GM21423 (cell line): ENCODE results near the gene FYCO1.
"Not testable (repeated sequence)": the region's sequence is repeated elsewhere in the genome, so short reads cannot be mapped to it uniquely, and the experiment has no call there.

ENCODE experiments used
- ATAC-seq: cut with Tn5 transposase; IDR thresholded peaks from one replicate; pipeline ENCODE4 v1.9.1; 2021; ENCODE audit warnings: mild to moderate bottlenecking, moderate library complexity; ENCODE audit not compliant: unreplicated experiment

Gene FYCO1

DNA sequence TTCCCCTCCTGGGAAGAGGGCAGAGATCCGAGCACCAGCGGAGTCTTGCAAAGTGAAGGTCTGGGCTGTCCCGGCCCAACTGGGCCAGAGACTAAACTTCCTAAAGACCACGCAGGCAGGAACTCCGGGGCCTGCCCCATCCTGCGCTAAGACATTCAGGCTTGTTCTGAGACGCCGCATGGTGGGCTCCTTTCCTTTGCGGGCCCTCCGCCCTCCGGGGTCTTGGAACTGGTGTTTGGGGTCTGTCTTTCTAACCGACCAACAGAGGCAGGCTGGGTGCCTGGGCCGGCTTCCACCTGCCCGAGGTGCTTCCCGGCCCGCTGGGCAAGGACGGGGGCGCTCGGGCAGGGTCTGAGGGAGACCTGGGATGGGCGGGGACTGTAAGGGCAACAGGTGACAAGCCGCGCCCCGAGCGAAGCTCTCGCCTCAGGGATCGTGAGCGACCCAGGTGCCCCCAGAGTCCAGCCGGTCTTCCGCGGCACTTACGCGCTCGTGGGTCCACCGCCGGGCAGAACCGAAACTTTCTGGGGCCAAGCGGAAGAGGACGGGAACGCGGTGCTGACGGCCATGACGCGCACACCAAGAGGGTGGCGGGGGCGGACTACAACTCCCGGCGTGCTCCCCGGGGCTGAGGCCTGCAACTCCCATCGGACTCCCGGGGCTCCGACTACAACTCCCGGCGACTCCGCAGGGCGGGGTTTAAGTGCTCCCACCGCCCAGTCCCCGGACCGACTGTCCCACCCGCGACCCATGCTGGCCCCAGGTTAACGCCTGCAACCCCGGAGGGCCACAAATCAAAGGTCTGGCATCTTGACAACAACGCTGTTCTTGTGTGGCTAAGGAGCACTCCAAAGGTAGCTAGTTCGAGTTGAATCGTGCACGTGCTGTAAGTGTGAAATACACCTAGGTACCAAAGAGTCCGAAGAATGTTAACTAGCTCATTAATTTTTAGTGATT, at the start of gene FYCO1:
Gene FYCO1 (minus strand): TSS at position 589 of the 957 bp plus-strand sequence. CDS start 10,914 bp downstream, outside the sequence.
- peak; percentile 88 for ATAC-seq

DNA sequence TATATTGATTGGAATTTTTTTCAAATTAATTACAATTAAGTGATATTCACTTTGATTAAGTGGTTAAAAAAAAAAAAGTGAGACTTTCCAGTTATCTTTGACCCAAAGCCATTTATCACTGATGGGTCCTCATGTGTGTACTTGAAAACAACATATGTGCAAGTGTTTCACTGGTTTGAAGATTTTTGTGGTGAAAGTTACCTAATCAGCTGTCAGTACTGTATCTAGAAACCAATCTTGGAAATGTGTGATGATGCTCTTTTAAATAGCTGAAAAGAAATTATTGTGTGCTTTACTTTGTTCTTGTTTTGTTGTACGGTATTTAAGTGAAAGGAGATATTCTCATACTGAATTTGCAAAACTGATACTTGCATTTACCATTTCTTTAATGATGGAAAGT, 43.3 kb upstream of the FYCO1 start:
- no peak for ATAC-seq

GRCh38 chr3:46038071-46038470, 42.4 kb upstream of the FYCO1 start:
- not testable (repeated sequence) for ATAC-seq

DNA sequence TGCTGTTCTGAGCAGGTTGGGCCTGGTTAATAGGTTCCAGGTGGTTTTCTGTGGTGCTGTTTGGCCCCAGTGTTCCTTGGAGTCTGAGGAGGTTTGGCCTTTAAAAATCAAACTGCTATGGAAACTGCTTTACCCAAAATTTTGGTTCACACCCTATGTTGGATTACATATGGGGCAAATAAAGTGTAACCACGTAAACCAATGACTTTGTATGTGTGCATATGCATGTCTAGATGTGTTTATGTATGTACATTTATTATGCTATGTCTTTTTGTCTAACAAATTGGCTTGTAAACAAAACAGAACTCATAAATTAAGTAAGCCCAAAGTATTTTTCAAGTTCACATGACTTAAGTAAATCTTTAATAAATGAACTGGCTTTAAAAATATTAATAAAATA, 40.6 kb upstream of the FYCO1 start:
- ATAC-seq = no peak

DNA sequence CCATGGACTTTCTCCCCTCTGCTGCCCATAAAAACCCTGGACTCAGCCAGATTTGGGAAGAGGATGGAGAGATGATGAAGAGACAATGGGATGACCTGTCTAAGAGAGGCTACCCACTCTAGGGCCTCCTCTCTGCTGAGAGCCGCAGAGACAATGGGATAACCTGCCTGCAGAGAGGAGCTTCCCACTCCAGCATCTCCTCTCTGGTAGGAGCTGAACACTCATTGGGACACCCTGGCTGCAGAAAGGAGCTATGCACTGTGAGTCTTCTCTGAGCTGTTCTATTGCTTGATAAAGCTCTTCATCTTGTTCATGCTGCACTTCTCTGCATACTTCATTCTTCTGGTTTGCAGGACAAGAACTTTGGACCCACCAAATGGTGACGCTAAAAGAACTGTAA, 36.1 kb upstream of the FYCO1 start:
- ATAC-seq = no peak

GRCh38 chr3:46031269-46031668, 35.6 kb upstream of the FYCO1 start:
- no peak for ATAC-seq

DNA sequence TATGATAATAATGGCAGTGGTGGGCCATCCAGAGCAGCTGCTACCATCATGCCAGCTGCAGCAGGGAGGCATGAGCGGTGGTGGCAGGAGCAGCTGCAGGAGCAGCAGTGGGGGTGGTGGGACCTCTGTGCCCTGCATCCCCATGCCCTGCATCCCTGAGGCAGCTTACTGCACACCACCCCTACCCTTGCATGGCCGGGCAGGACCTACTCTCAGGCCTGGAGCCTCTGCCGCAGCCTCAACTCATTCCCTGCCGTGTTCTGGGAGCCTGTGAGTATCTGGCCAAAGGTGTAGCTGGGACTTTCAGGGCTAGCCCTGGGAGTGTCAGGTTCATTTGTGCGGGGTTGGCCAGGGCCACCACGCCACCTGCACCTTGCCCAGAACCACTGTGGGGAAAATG, 35.0 kb upstream of the FYCO1 start:
- ATAC-seq = no peak

- no peak for ATAC-seq
Observed at GRCh38 chr3:46029953-46030543, 34.4 kb upstream of the FYCO1 start.

- no peak for ATAC-seq
Observed at GRCh38 chr3:46027736-46028397, 32.2 kb upstream of the FYCO1 start.

DNA sequence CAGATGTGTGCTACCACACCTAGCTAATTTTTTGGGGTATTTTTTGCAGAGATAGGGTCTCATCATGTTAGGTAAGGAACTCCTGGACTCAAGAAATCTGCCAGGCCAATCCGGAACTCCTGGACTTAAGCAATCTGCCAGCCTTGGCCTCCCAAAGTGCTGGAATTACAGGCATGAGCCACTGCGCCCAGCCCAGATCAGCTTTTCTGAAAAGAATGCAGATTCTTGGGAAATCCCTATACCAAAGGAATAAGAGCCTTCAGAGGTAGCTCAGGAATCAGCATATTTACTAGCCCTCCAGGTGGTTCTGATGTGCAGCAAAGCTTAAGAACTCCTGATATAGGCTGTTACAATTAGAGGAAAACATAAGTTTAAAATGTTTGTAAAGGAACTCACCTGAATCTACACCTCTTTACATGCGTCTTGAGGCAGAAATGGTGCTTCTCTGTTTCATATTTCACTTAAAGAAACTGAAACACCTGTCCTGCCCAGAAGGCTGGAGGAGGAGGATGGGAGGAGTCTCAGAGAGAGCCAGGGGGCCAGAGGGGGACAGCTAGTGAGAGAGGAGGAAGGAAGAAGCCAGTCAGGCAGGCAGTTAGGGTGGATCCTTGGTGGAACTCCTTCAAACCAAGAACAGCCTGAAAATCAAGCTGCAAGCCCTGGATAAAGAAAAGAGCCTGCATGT, 31.5 kb upstream of the FYCO1 start, which contains the start of gene XCR1:
Gene XCR1 (minus strand): TSS at position 463 of the 685 bp plus-strand sequence. CDS start 5,536 bp downstream, outside the sequence.
- ATAC-seq = no peak

GRCh38 chr3:46025139-46025538, 29.5 kb upstream of the FYCO1 start:
- ATAC-seq = no peak

DNA sequence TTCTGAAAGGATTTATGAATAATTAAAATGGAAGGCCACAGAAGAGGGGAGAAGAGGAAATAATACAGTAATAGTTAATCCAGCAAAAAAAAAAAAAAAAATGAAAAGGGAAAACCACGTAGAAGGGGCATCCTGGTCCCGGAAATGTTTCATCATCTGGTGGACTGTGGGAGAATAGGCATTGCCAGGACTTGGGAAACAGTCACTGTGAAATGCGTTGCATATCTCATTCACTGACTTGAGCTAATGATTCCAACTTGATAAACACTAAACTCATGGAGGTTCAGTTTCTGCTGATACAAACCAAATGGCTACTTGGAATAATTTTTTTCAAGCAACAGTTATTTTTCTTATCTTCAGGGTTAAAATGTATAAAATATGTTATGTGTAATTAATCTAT, 28.5 kb upstream of the FYCO1 start:
- no peak for ATAC-seq

- ATAC-seq = no peak
Observed at GRCh38 chr3:46022909-46023785, 27.5 kb upstream of the FYCO1 start.

- ATAC-seq = no peak
Observed at GRCh38 chr3:46021516-46021915, 25.9 kb upstream of the FYCO1 start.

GRCh38 chr3:46020766-46021510, 25.3 kb upstream of the FYCO1 start:
- no peak for ATAC-seq

- ATAC-seq = no peak
Observed at GRCh38 chr3:46019707-46020106, 24.1 kb upstream of the FYCO1 start.

- ATAC-seq = no peak
Observed at GRCh38 chr3:46017720-46018119, 22.1 kb upstream of the FYCO1 start.

DNA sequence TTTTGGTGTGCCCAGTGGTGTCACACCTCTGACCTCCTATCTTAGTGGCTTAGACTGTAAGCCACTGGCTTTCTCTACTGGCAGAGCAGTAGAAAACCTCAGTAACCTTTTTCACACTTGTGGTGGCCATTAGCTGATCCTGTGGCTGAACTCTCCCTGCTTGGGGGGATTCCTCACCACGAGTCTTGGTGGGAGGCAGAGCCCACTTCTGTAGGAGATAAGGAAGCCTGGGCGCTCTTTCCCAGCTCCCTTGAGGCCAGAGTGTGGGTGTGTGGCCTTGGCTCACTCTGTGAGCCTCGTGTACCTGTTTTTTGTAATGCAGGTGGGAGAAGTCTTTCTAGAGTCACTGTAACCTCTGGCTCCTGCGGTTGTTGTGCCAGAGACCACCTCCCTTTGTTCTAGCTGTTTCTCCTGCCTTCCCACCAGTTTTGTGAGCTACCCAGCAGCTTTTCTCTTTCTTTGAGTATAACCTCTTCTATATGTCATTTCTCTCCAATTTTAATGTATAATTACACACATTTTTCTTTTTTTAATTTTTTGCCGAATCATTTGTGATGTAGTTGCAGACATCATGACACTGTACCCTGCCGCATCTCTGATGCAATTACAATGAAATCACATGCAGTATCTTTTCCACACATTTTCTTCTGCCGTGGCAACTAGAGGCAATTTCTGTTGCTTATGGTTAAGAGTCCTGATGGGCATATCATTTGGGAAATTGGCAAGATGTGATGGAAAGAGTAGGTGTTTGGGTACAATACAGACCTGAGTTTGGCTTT, 17.9 kb upstream of the FYCO1 start:
- no peak for ATAC-seq

- no peak for ATAC-seq
Observed at GRCh38 chr3:46012246-46012645, 16.6 kb upstream of the FYCO1 start.
